GM21717 (cell line): Measurements from ENCODE around the gene PAN2.
"Not testable (repeated sequence)": the region's sequence is repeated elsewhere in the genome, so short reads cannot be mapped to it uniquely, and the experiment has no call there.

ENCODE experiments used
- ATAC-seq: cut with Tn5 transposase; IDR thresholded peaks from one replicate; pipeline ENCODE4 v1.9.1; 2021; ENCODE audit warnings: mild to moderate bottlenecking, moderate library complexity; ENCODE audit not compliant: unreplicated experiment

PAN2 gene

GRCh38 chr12:56333679-56334489, at the start of gene PAN2:
Gene PAN2, minus strand, starts transcription at chr12:56334000. Its CDS starts 906 bp downstream, at chr12:56333094.
- ATAC-seq = peak; percentile 84

GRCh38 chr12:56382611-56383010, 48.8 kb upstream of the PAN2 start:
- ATAC-seq = no peak

GRCh38 chr12:56377989-56378316, 44.2 kb upstream of the PAN2 start:
- ATAC-seq = no peak

- ATAC-seq = no peak
These were observed 43.6 kb upstream of the PAN2 start for GRCh38 chr12:56377310-56377988.

- ATAC-seq = no peak
These were observed 42.0 kb upstream of the PAN2 start for GRCh38 chr12:56375598-56376434.

- ATAC-seq = no peak
These were observed 41.2 kb upstream of the PAN2 start for GRCh38 chr12:56374726-56375597.

- no peak for ATAC-seq
These were observed 39.7 kb upstream of the PAN2 start for GRCh38 chr12:56373515-56373914.

GRCh38 chr12:56366948-56367347, 33.1 kb upstream of the PAN2 start:
- ATAC-seq = no peak

- ATAC-seq = no peak
These were observed 28.6 kb upstream of the PAN2 start, which contains the start of gene APOF for GRCh38 chr12:56362130-56363059. Gene APOF, minus strand, starts transcription at chr12:56362857. Its CDS starts 112 bp downstream, at chr12:56362745.

GRCh38 chr12:56361487-56362129, 27.8 kb upstream of the PAN2 start:
- ATAC-seq = no peak

GRCh38 chr12:56359851-56360767, 26.3 kb upstream of the PAN2 start, which contains the start of gene STAT2:
Gene STAT2, minus strand, starts transcription at chr12:56360107. Its CDS starts 3,536 bp downstream, at chr12:56356571.
- peak; percentile 91 for ATAC-seq

GRCh38 chr12:56358836-56359532, 25.2 kb upstream of the PAN2 start:
- no peak for ATAC-seq

- ATAC-seq = no peak
These were observed 17.5 kb upstream of the PAN2 start for GRCh38 chr12:56351325-56351724.

GRCh38 chr12:56350662-56351061, 16.9 kb upstream of the PAN2 start:
- ATAC-seq = no peak

- no peak for ATAC-seq
These were observed 15.0 kb upstream of the PAN2 start for GRCh38 chr12:56348776-56349175.

GRCh38 chr12:56347255-56347654, 13.5 kb upstream of the PAN2 start:
- not testable (repeated sequence) for ATAC-seq

GRCh38 chr12:56346675-56347074, 12.9 kb upstream of the PAN2 start:
- ATAC-seq = no peak
